H7 (cell line): ENCODE data around the gene TAF11L9. TPM values are rescaled to one million over a fixed set of nuclear protein-coding genes. Genes with fewer than 3 reads are reported as not detected.
"Not testable (repeated sequence)": the region's sequence is repeated elsewhere in the genome, so short reads cannot be mapped to it uniquely, and the experiment has no call there.

Experiments
- DNase-seq: peaks from one replicate; pipeline ENCODE4 v3.0.0; 2012
- H3K27me3 ChIP-seq: 2 replicates; pipeline ENCODE4 v1.6.0; 2011; ENCODE audit warnings: mild to moderate bottlenecking, low read length; ENCODE audit not compliant: control insufficient read depth, insufficient read depth
- H3K36me3 ChIP-seq: replicated peaks from 2 replicates; pipeline ENCODE4 v1.5.1; 2011; ENCODE audit warnings: low read length; ENCODE audit not compliant: control insufficient read depth, insufficient read depth
- H3K4me3 ChIP-seq: 2 replicates; pipeline ENCODE4 v1.5.1; 2011; ENCODE audit warnings: low read depth, mild to moderate bottlenecking, control low read depth, low read length, moderate library complexity; ENCODE audit not compliant: insufficient read depth
- total RNA-seq: library from RNA; depleted of rRNA; stranded (reverse); fragments of >200 nt; shearing (Covaris generic); gene quantifications from 2 replicates; pipeline ENCODE4 v1.2.3, GENCODE V29; 2014; rRNA removed

TAF11L9 gene
- not detected in 2 replicates for total RNA-seq

DNA sequence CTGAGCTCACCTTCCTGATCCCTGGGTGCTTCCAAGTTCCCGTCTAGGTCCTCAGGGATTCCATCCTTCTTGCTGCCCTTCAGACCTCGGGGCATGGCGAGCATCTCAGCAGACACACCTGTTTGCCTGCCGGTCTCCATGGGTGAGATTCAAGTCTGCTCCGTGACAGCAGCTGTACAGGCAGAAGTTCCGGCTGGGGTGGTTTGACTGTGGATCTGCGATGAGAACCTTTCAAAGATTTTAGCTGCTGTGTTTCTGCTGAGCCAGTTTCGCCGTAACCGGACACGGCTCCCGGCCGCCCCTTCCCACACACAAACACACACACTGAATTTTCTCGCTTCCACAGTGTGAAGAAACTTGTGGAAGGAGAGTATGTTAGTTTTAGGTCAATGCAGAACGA, at the start of gene TAF11L9:
Gene TAF11L9, minus strand, starts transcription at position 140 of the 400 bp plus-strand sequence.
- H3K36me3 ChIP-seq, DNase-seq, H3K27me3 ChIP-seq, H3K4me3 ChIP-seq: not testable (repeated sequence)

DNA sequence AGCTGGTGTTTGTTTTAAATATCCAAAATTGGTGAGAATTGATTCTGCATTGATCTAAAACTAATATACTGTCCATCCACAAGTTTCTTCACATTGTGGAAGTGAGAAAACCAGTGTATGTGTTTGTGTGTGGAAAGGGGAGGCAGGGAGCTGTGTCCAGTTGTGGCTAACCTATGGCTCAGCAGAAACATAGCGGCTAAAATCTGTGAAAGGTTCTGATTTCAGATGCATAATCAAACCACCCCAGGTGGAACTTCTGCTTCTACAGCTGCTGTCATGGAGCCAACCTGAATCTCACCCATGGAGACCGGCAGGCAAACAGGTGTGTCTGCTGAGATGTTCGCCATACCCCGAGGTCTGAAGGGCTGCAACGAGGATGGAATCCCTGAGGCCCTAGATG, 40.0 kb upstream of the TAF11L9 start, which contains the start of gene TAF11L14:
Gene TAF11L14, plus strand, starts transcription at position 301 of the 400 bp plus-strand sequence.
- no peak within 1 kb of the TSS for H3K4me3 ChIP-seq
- DNase-seq: no peak
- no peaks in the 10 kb centered on the region for H3K27me3 ChIP-seq
- no peaks in the 10 kb centered on the region for H3K36me3 ChIP-seq

DNA sequence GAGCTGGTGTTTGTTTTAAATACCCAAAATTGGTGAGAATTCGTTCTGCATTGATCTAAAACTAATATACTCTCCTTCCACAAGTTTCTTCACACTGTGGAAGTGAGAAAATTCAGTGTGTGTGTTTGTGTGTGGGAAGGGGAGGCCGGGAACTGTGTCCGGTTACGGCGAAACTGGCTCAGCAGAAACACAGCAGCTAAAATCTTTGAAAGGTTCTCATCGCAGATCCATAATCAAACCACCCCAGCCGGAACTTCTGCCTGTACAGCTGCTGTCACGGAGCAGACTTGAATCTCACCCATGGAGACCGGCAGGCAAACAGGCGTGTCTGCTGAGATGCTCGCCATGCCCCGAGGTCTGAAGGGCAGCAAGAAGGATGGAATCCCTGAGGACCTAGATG, 37.6 kb upstream of the TAF11L9 start, which contains the start of gene TAF11L13:
Gene TAF11L13, plus strand, starts transcription at position 301 of the 400 bp plus-strand sequence.
- not testable (repeated sequence) for H3K36me3 ChIP-seq, H3K27me3 ChIP-seq, DNase-seq, H3K4me3 ChIP-seq

DNA sequence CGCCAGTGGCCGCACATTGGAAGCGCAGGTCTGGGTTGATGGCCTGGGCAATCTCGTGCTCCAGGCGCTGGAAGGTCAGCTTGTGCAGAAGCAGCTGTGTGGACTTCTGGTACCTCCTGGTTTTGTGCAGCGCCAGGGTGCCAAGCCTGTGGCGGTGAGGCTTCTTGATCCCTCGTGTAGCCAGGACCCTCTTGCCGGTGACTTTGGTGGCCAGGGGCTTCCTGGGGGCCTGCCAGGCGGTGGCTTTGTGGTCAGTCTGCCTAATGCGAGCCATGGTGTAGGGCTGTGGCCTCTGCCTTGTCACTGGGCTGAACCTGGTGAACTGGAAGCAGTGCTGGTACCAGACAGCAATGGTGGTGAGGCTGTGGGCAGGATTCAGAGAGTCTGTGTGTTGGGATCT, 31.5 kb upstream of the TAF11L9 start:
- Histone ChIP-seq H3K4me3 (no peak overlapping the region), H3K36me3 (no peaks in the 10 kb centered on the region), H3K27me3 (no peaks in the 10 kb centered on the region)
- no peak for DNase-seq

DNA sequence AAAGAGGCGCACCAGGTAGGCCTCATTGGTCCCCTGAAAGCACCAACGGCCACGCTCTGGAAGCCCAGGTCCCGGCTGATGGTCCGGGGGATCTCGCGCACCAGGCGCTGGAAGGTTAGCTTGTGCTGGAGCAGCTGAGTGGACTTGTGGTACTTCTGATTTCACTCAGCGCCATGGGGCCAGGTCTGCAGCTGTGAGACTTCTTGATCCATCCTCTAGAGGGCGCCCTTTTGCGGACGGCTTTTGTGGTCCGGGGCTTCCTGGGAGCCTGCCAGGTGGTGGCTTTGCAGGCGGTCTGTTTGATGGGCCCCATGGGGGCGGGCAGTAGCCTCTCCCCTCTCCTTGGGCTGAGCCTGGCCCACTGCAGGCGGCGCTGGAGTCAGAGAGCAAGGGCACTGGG, 26.4 kb upstream of the TAF11L9 start:
- DNase-seq: peak; percentile 75
- Histone ChIP-seq H3K4me3 (no peak overlapping the region), H3K36me3 (no peaks in the 10 kb centered on the region)

DNA sequence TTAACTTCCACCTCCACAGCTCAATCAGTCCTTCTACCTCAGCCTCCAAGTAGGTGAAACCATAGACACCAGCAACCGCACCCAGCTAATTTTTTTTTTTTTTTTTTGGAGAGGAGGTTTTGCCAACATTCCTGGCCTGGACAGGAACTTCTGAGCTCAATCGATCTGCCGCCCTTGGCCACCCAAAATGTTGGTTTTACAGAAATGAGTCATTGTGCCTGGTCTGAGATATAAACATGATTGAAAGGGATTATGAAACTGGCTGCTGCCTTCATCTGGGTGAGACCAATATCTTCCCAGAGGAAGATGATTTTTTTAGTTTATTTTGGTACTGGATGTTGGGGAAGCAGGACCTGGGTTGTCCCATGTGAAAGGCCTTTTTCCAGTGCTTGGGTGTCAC, 25.2 kb upstream of the TAF11L9 start:
- Histone ChIP-seq H3K27me3 (no peaks in the 10 kb centered on the region), H3K36me3 (no peaks in the 10 kb centered on the region), H3K4me3 (no peak overlapping the region)
- no peak for DNase-seq

More for the DNA sequence above, 26.4 kb upstream of the TAF11L9 start:
- no peaks in the 10 kb centered on the region for H3K27me3 ChIP-seq

DNA sequence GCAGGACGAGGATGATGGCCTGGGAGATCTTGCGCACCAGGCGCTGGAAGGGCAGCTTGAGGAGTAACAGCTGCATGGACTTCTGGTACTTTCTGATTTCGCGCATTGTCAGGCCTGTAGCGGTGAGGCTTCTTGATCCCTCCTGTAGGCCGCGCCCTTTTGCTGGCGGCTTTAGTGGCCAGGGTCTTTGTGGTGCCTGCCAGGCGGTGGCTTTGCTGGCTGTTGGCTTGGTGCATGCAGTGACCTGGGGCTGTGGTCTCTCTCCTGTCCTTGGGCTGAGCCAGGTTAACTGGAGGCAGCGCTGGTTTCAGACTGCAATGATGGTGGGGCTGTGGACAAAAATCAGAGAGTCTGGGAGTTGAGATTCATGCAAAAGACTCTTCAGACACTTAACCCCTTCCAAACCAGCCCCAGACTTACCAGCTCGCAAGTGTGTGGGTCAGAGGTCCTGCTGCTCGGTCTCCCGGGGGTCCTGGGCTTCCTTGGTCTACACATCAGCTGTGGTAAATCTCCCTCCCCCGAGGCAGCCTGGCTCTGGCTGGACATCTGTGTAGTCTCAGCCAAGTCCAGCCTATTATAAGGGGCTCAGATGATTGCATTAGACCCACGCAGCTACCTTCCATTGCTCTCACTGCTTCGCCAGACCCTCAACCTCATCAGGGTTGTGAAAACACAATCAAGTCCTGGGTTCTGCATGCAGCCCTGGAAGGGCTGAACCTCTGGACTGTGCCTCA, 20.8 kb upstream of the TAF11L9 start:
- Histone ChIP-seq H3K27me3 (no peaks in the 10 kb centered on the region), H3K36me3 (no peaks in the 10 kb centered on the region), H3K4me3 (no peak overlapping the region)
- no peak for DNase-seq

DNA sequence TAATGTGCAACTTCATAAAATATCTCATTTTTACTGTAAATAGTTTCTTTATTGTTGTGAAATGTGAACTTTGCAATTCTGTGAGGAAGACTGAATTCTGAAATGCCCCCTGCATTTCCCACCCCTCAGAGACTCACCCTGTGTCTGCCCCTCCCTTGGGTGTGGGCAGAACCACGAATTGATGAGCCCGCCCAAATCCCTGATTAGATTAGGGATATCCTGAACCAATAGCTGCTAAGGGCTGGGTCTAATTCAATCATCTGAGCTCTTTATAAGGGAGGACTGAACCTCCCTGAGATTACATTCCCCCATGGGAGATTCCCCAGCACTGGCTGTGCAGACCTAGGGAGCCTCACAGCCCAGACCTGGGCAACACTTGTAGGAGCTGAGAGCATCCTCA, 15.9 kb upstream of the TAF11L9 start, which contains the start of gene TAF11L12:
Gene TAF11L12, plus strand, starts transcription at position 301 of the 400 bp plus-strand sequence.
- H3K4me3 ChIP-seq, H3K36me3 ChIP-seq, H3K27me3 ChIP-seq, DNase-seq: not testable (repeated sequence)

DNA sequence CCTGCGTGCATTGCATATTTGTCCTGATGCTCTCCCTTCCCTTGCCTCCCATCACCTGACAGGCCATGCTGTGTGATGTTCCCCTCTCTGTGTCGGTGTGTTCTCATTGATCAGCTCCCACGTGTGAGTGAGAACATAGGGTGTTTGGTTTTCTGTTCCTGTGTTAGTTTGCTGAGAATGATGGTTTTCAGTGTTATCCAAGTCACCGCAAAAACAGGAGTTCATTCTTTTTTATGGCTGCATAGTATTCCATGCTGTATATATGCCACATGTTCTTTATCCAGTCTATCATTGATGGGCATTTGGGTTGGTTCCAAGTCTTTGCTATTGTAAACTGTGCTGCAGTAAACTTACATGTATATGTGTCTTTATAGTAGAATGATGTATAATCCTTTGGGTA, 13.3 kb upstream of the TAF11L9 start:
- not testable (repeated sequence) for H3K27me3 ChIP-seq, H3K4me3 ChIP-seq, DNase-seq, H3K36me3 ChIP-seq

DNA sequence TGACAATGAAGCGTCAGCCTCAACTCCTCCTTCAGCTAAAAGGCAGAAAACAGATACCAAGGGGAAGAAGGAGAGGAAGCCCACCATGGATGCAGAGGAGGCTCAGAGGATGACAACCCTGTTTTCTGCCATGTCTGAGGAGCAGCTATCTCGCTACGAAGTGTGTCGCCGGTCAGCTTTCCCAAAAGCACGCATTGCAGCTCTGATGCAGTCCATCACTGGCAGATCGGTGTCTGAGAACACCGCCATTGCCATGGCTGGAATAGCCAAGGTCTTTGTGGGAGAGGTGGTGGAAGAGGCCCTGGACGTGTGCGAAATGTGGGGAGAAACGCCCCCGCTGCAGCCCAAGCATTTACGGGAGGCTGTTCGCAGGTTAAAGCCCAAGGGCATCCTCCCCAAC, 10.8 kb upstream of the TAF11L9 start:
- DNase-seq: no peak
- H3K27me3 ChIP-seq: no peaks in the 10 kb centered on the region
- no peak overlapping the region for H3K4me3 ChIP-seq
- no peaks in the 10 kb centered on the region for H3K36me3 ChIP-seq

DNA sequence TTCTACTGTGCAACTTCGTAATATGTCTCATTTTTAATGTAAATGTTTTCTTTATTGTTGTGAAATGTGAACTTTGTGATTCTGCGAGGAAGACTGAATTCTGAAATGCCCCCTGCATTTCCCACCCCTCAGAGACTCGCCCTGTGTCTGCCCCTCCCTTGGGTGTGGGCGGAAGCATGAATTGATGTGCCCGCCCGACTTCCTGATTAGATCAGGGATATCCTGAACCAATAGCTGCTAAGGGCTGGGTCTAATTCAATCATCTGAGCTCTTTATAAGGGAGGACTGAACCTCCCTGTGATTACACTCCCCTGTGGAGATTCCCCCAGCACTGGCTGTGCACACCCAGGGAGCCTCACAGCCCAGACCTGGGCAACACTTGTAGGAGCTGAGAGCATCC, 9.7 kb upstream of the TAF11L9 start, which contains the start of gene TAF11L11:
Gene TAF11L11, plus strand, starts transcription at position 304 of the 400 bp plus-strand sequence.
- H3K4me3 ChIP-seq, H3K36me3 ChIP-seq, H3K27me3 ChIP-seq, DNase-seq: not testable (repeated sequence)

DNA sequence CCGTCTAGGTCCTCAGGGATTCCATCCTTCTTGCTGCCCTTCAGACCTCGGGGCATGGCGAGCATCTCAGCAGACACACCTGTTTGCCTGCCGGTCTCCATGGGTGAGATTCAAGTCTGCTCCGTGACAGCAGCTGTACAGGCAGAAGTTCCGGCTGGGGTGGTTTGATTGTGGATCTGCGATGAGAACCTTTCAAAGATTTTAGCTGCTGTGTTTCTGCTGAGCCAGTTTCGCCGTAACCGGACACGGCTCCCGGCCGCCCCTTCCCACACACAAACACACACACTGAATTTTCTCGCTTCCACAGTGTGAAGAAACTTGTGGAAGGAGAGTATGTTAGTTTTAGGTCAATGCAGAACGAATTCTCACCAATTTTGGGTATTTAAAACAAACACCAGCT, 3.5 kb upstream of the TAF11L9 start, which contains the start of gene TAF11L10:
Gene TAF11L10, minus strand, starts transcription at position 101 of the 400 bp plus-strand sequence.
- not testable (repeated sequence) for DNase-seq, H3K36me3 ChIP-seq, H3K27me3 ChIP-seq, H3K4me3 ChIP-seq

DNA sequence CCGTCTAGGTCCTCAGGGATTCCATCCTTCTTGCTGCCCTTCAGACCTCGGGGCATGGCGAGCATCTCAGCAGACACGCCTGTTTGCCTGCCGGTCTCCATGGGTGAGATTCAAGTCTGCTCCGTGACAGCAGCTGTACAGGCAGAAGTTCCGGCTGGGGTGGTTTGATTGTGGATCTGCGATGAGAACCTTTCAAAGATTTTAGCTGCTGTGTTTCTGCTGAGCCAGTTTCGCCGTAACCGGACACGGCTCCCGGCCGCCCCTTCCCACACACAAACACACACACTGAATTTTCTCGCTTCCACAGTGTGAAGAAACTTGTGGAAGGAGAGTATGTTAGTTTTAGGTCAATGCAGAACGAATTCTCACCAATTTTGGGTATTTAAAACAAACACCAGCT, 3.3 kb downstream of the TAF11L9 start, which contains the start of gene TAF11L8:
Gene TAF11L8, minus strand, starts transcription at position 101 of the 400 bp plus-strand sequence.
- not testable (repeated sequence) for H3K4me3 ChIP-seq, DNase-seq, H3K36me3 ChIP-seq, H3K27me3 ChIP-seq

DNA sequence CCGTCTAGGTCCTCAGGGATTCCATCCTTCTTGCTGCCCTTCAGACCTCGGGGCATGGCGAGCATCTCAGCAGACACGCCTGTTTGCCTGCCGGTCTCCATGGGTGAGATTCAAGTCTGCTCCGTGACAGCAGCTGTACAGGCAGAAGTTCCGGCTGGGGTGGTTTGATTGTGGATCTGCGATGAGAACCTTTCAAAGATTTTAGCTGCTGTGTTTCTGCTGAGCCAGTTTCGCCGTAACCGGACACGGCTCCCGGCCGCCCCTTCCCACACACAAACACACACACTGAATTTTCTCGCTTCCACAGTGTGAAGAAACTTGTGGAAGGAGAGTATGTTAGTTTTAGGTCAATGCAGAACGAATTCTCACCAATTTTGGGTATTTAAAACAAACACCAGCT, 8.5 kb downstream of the TAF11L9 start, which contains the start of gene TAF11L7:
Gene TAF11L7, minus strand, starts transcription at position 101 of the 400 bp plus-strand sequence.
- not testable (repeated sequence) for H3K36me3 ChIP-seq, H3K27me3 ChIP-seq, H3K4me3 ChIP-seq, DNase-seq
